Measurements from ENCODE around the gene TUBB. TPM values are rescaled to one million over a fixed set of nuclear protein-coding genes. Genes with fewer than 3 reads are reported as not detected.

The TUBB gene
- total and polyA plus RNA-seq, 2 donors (not counting 1 experiment from before 2014, with no cell fraction given) = 102 to 295 TPM

GRCh38 chr6:30690403-30691207 lies 29.5 kb upstream of the TUBB start, which contains the start of gene NRM:
TSS of gene NRM (minus strand) at chr6:30690984. CDS start at chr6:30690974, 10 bp downstream.
- Histone ChIP-seq H3K4me2 (replicated peaks; ENCODE audit: low read depth, low read length, poor library complexity, severe bottlenecking) (peak within 1 kb of the TSS; percentile 100), H3K4me3 (ENCODE audit: control extremely low read depth in 1 of 5, extremely low read depth in 1 of 5, insufficient read depth in 1 of 5, low read depth in 2 of 5, low read length in 4 of 5) (peak within 1 kb of the TSS; percentile 65 to 94 (median 79)), H3K4me1 (ENCODE audit: control insufficient read depth in 2 of 2, insufficient read depth in 2 of 2, low read length in 2 of 2) (peaks cover 36 to 43% of the 10 kb centered on the region in 2 donors), H3K27ac (ENCODE audit: low read length in 2 of 2) (peak within 1 kb of the TSS; percentile 93 to 97), H3K27me3 (replicated peaks in 1 of 4; ENCODE audit: control extremely low read depth in 1 of 4, control insufficient read depth in 3 of 4, insufficient read depth in 4 of 4, low read length in 3 of 4) (no peaks in the 10 kb centered on the region), H4K20me1 (ENCODE audit: control insufficient read depth, insufficient read depth, low read length, poor library complexity, severe bottlenecking) (peaks cover 20% of the 10 kb centered on the region), H3K79me2 (ENCODE audit: control insufficient read depth, insufficient read depth, low read length) (peaks cover 23% of the 10 kb centered on the region), H3K36me3 (replicated peaks in 1 of 2; ENCODE audit: control extremely low read depth in 1 of 2, control insufficient read depth in 1 of 2, extremely low read depth in 1 of 2, insufficient read depth in 2 of 2, low read length in 1 of 2) (peaks cover 0 to 3% of the 10 kb centered on the region in 2 experiments), H3K9ac (ENCODE audit: low read length) (peak within 1 kb of the TSS; percentile 98), H3K9me3 (ENCODE audit: control extremely low read depth in 1 of 3, control insufficient read depth in 2 of 3, insufficient read depth in 1 of 3, low read length in 2 of 3) (no peaks in the 10 kb centered on the region), H2AFZ (ENCODE audit: insufficient read depth, low read depth, low read length, poor library complexity, severe bottlenecking) (peak within 1 kb of the TSS; percentile 65)
- peaks cover 52% of the 10 kb centered on the region for H3K4me1 Mint-ChIP-seq
- no peaks in the 10 kb centered on the region for H3K9me3 Mint-ChIP-seq (ENCODE audit: insufficient read depth)
- POLR2A ChIA-PET = interaction anchor here (0.7 to 2.9 kb wide), 3 partner anchors 12 to 27 kb away, joined by 3 to 10 read pairs (median 4); partner anchors contain the start of gene MDC1
- H3K27me3 Mint-ChIP-seq = no peaks in the 10 kb centered on the region
- peak within 1 kb of the TSS; percentile 99 for H3K27ac Mint-ChIP-seq
- intact Hi-C loops (cut with micrococcal nuclease) = loop anchor here (1.0 kb wide), 1 partner anchor 8 kb away; no protein-coding TSS in a partner anchor
- ATAC-seq (ENCODE audit: low read depth) (peak; percentile 24), DNase-seq (peak; percentile 80)
- WGBS (ENCODE audit: insufficient coverage) = under 1% methylated on average over 39 of the region's 40 CpGs
- CTCF ChIA-PET = interaction anchor here (1.1 to 8.9 kb wide), 4 partner anchors 10 to 146 kb away, joined by 3 to 151 read pairs (median 63); partner anchors contain the start of genes MDC1 and TUBB
- TF ChIP-seq EZH2 (IDR thresholded peaks at IDR 0.05; ENCODE audit: borderline replicate concordance, insufficient read depth, low read depth, low read length, poor library complexity, severe bottlenecking) (no peak), CTCF (IDR thresholded peaks at IDR 0.05) (no peak)
- H3K4me3 Mint-ChIP-seq = peak within 1 kb of the TSS; percentile 97

Measured in B cell (primary cell).